SH-SY5Y (cell line): ENCODE data around the gene PCNA.

ENCODE experiments used
- GATA2 ChIP-seq: IDR thresholded peaks from 2 replicates; pipeline ENCODE4 v1.6.1; 2011; ENCODE audit warnings: mild to moderate bottlenecking, low read depth, low read length
- GATA3 ChIP-seq: IDR thresholded peaks from 2 replicates; pipeline ENCODE4 v1.6.1; 2011; ENCODE audit warnings: low read depth, mild to moderate bottlenecking, low read length, moderate library complexity

DNA sequence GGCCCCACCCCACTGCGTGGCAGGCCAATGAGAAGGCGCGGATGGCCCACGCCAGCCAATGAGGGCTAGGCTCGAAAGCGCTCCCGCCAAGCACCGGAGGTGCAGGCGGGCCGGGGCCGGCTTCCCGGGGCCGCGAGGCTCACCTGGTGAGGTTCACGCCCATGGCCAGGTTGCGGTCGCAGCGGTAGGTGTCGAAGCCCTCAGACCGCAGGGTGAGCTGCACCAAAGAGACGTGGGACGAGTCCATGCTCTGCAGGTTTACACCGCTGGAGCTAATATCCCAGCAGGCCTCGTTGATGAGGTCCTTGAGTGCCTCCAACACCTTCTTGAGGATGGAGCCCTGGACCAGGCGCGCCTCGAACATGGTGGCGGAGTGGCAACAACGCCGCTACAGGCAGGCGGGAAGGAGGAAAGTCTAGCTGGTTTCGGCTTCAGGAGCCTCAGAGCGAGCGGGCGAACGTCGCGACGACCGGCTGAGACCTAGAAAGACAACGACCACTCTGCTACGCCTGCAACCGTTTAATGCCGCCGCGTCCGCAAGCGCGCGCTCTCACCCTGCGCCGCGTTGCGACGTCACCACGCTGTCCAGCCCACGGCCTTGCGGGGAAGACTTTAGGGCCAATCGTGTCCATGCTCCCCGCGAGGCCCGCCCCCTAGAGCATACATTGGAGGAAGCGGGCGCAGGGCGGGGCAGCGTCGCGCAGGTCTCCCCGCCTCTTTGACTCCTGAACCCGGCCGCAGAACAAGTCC, at the start of gene PCNA:
- TF ChIP-seq GATA2: no peak
- no peak for TF ChIP-seq GATA3
